HTR-8/SVneo (cell line): ENCODE results near the gene REPIN1.

Experiments
- DNase-seq: peaks from one replicate; pipeline ENCODE4 v3.0.0; 2011; ENCODE audit warnings: low spot score, mixed read lengths; ENCODE audit not compliant: insufficient read length
- FAIRE-seq: peaks from 2 replicates; lab custom pipeline; 2011; peaks lifted over from hg19 to GRCh38; lab: Jason Lieb, UNC

Gene REPIN1

GRCh38 chr7:150415161-150416153, 46.8 kb downstream of the REPIN1 start:
- DNase-seq (no peak), FAIRE-seq (no peak)

- DNase-seq (no peak), FAIRE-seq (no peak)
Measured at GRCh38 chr7:150417239-150417638, 48.6 kb downstream of the REPIN1 start.

GRCh38 chr7:150417863-150418262, 49.2 kb downstream of the REPIN1 start:
- no peak for FAIRE-seq
- DNase-seq, result no peak

- no peak for FAIRE-seq
- no peak for DNase-seq
Measured at GRCh38 chr7:150420242-150420641, 51.6 kb downstream of the REPIN1 start.

GRCh38 chr7:150420987-150421674, 52.5 kb downstream of the REPIN1 start:
- FAIRE-seq, result no peak
- DNase-seq, result peak; percentile 64

- DNase-seq, result no peak
- no peak for FAIRE-seq
Measured at GRCh38 chr7:150421831-150422230, 53.2 kb downstream of the REPIN1 start.
